ENCODE results near the gene LDLRAD3. TPM values are rescaled to one million over a fixed set of nuclear protein-coding genes. Genes with fewer than 3 reads are reported as not detected.
"Not testable (repeated sequence)": the region's sequence is repeated elsewhere in the genome, so short reads cannot be mapped to it uniquely, and the experiment has no call there.

Gene LDLRAD3
- total RNA-seq, 1 donor: 10.5 TPM

DNA sequence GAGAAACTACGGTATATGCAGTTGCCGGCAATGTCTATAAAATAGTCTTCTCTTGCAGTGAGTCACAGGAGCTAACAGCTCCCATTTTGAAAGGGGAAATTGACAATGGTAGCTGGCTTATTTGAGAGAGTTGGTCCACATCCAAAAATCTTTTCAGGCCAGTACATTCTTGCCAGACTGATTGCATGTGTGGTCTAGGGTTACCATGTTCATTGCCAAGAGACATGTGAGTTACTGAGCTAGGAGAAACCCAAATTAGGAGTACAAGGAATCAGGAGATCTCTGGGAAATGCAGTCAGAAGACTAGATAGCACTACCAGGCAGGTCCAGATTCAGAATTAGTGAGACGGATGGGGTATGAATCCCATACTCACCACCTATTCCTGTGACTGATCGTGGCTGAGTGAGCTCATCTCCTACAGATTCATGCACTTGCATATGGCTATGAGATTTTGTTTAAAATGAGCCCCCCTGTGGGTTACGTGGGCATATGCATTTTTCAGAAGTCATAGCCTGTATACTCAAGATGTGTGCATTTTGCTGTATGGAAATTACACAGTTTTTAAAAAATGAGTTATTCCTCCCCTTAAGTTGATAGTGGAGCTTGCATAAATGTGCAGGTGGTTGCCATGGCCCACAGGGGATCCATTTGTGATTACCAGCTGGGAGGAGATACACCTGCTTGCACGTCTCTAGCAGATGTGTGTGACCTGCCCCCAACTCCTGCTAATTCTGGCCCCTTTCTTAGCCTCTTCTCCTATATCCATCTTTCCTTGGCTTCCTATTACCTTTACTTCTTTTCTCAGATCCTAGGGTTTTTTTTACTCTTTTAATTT lies 242.7 kb downstream of the LDLRAD3 start:
- no peak overlapping the region for H3K4me3 ChIP-seq (ENCODE audit: insufficient read depth, low read length)

GRCh38 chr11:36187622-36188021 lies 243.8 kb downstream of the LDLRAD3 start:
- Histone ChIP-seq H3K9me3 (ENCODE audit: low read depth, low read length) (no peaks in the 10 kb centered on the region), H3K4me2 (ENCODE audit: insufficient read depth, low read length) (no peak overlapping the region), H2AFZ (ENCODE audit: low read length) (no peak overlapping the region), H3K27me3 (ENCODE audit: insufficient read depth, low read length) (no peaks in the 10 kb centered on the region), H4K20me1 (ENCODE audit: insufficient read depth, low read length) (no peaks in the 10 kb centered on the region), H3K79me2 (ENCODE audit: insufficient read depth, low read length) (no peaks in the 10 kb centered on the region), H3K36me3 (ENCODE audit: insufficient read depth, low read length) (no peaks in the 10 kb centered on the region), H3K4me1 (ENCODE audit: insufficient read depth, low read length) (peaks cover 10% of the 10 kb centered on the region), H3K27ac (ENCODE audit: low read depth, low read length) (no peak overlapping the region), H3K4me3 (ENCODE audit: insufficient read depth, low read length) (no peak overlapping the region)
- no peak for DNase-seq (ENCODE audit: insufficient read length, low spot score, missing footprints)
- TF ChIP-seq, protein P1, sequence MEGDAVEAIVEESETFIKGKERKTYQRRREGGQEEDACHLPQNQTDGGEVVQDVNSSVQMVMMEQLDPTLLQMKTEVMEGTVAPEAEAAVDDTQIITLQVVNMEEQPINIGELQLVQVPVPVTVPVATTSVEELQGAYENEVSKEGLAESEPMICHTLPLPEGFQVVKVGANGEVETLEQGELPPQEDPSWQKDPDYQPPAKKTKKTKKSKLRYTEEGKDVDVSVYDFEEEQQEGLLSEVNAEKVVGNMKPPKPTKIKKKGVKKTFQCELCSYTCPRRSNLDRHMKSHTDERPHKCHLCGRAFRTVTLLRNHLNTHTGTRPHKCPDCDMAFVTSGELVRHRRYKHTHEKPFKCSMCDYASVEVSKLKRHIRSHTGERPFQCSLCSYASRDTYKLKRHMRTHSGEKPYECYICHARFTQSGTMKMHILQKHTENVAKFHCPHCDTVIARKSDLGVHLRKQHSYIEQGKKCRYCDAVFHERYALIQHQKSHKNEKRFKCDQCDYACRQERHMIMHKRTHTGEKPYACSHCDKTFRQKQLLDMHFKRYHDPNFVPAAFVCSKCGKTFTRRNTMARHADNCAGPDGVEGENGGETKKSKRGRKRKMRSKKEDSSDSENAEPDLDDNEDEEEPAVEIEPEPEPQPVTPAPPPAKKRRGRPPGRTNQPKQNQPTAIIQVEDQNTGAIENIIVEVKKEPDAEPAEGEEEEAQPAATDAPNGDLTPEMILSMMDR (IDR thresholded peaks at IDR 0.05; ENCODE audit: extremely low read depth, low read depth, low read length): no peak

More for the DNA sequence above, 242.7 kb downstream of the LDLRAD3 start:
- Histone ChIP-seq H3K36me3 (ENCODE audit: insufficient read depth, low read length) (no peaks in the 10 kb centered on the region), H3K4me2 (ENCODE audit: insufficient read depth, low read length) (peak overlapping the region; percentile 0), H3K27me3 (ENCODE audit: insufficient read depth, low read length) (no peaks in the 10 kb centered on the region), H2AFZ (ENCODE audit: low read length) (no peak overlapping the region), H3K27ac (ENCODE audit: low read depth, low read length) (no peak overlapping the region), H3K9me3 (ENCODE audit: low read depth, low read length) (no peaks in the 10 kb centered on the region), H3K4me1 (ENCODE audit: insufficient read depth, low read length) (peaks cover 10% of the 10 kb centered on the region), H3K79me2 (ENCODE audit: insufficient read depth, low read length) (no peaks in the 10 kb centered on the region), H4K20me1 (ENCODE audit: insufficient read depth, low read length) (no peaks in the 10 kb centered on the region)
- TF ChIP-seq, protein P1 (IDR thresholded peaks at IDR 0.05; ENCODE audit: extremely low read depth, low read depth, low read length): no peak
- DNase-seq (ENCODE audit: insufficient read length, low spot score, missing footprints): peak; percentile 80

DNA sequence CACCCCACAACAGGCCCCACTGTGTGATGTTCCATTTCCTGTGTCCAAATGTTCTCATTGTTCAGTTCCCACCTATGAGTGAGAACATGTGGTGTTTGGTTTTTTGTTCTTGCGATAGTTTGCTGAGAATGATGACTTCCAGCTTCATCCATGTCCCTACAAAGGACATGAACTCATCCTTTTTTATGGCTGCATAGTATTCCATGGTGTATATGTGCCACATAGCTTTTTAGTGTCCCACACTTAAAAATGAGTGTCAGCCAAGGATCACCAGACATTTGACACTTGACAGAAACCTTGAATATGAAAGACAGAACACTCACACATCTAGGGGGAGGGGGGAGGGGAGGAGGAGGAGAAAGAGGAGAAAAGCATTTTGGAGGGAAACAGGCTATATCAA lies 245.9 kb downstream of the LDLRAD3 start:
- H3K4me1 ChIP-seq (ENCODE audit: insufficient read depth, low read length): peaks cover 10% of the 10 kb centered on the region
- H3K4me3 ChIP-seq (ENCODE audit: insufficient read depth, low read length); H4K20me1 ChIP-seq (ENCODE audit: insufficient read depth, low read length); H3K27me3 ChIP-seq (ENCODE audit: insufficient read depth, low read length); H3K36me3 ChIP-seq (ENCODE audit: insufficient read depth, low read length); H3K4me2 ChIP-seq (ENCODE audit: insufficient read depth, low read length); H2AFZ ChIP-seq (ENCODE audit: low read length); H3K9me3 ChIP-seq (ENCODE audit: low read depth, low read length); DNase-seq (ENCODE audit: insufficient read length, low spot score, missing footprints); H3K79me2 ChIP-seq (ENCODE audit: insufficient read depth, low read length); H3K27ac ChIP-seq (ENCODE audit: low read depth, low read length): not testable (repeated sequence)

DNA sequence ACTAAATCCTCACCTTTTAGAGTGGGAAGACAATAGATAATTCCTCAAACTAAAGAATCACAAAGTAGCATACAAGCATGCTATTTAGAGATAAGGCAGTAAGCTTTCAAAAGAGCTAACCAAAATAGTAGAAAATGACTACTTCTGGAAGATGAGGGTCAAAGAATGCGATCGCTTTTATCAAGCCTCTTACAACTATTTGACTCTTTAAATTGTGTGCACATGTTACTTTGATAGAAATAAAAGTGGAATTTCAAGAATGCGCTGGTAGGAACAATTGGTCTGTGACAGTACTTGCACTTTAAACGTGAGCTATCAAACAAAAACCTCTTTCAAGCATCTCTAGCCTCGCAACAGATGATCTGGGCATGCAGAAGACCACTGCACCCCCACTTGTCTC lies 248.1 kb downstream of the LDLRAD3 start:
- no peak overlapping the region for H3K4me2 ChIP-seq (ENCODE audit: insufficient read depth, low read length)

More for the DNA sequence above, 248.1 kb downstream of the LDLRAD3 start:
- Histone ChIP-seq H4K20me1 (ENCODE audit: insufficient read depth, low read length) (no peaks in the 10 kb centered on the region), H3K4me1 (ENCODE audit: insufficient read depth, low read length) (no peaks in the 10 kb centered on the region), H3K27me3 (ENCODE audit: insufficient read depth, low read length) (no peaks in the 10 kb centered on the region), H3K79me2 (ENCODE audit: insufficient read depth, low read length) (no peaks in the 10 kb centered on the region), H3K4me3 (ENCODE audit: insufficient read depth, low read length) (no peak overlapping the region), H3K9me3 (ENCODE audit: low read depth, low read length) (no peaks in the 10 kb centered on the region), H2AFZ (ENCODE audit: low read length) (no peak overlapping the region), H3K27ac (ENCODE audit: low read depth, low read length) (no peak overlapping the region), H3K36me3 (ENCODE audit: insufficient read depth, low read length) (no peaks in the 10 kb centered on the region)
- TF ChIP-seq, protein P1 (IDR thresholded peaks at IDR 0.05; ENCODE audit: extremely low read depth, low read depth, low read length): no peak
- no peak for DNase-seq (ENCODE audit: insufficient read length, low spot score, missing footprints)

Measured in osteoblast (primary cell).